BLaER1 treated with 17β-estradiol and CSF1 and Interleukin-3, amounts not matched to agents 10 nM and 100 nM (cell line): ENCODE data around the gene PTGER1.
A peak's percentile ranks its signal among the peaks of the same experiment; 100 is the strongest.
"Not testable (repeated sequence)": the region's sequence is repeated elsewhere in the genome, so short reads cannot be mapped to it uniquely, and the experiment has no call there.

Experiments used
- H3K27ac ChIP-seq, 11 experiments: shearing (Covaris generic); formaldehyde crosslinking; 2 replicates each; pipeline ENCODE4 v1.8.1; 2022
- H3K27me3 ChIP-seq, 11 experiments: shearing (Covaris generic); formaldehyde crosslinking; 2 replicates each; pipeline ENCODE4 v1.8.1; 2022
- H3K36me3 ChIP-seq, 11 experiments: shearing (Covaris generic); formaldehyde crosslinking; 2 replicates each; pipeline ENCODE4 v1.8.1; 2022
- H3K4me1 ChIP-seq, 10 experiments: shearing (Covaris generic); formaldehyde crosslinking; 2 replicates each; pipeline ENCODE4 v1.8.1; 2022
- H3K4me2 ChIP-seq, 11 experiments: shearing (Covaris generic); formaldehyde crosslinking; 2 replicates each; pipeline ENCODE4 v1.8.1; 2022
- H3K4me3 ChIP-seq, 10 experiments: shearing (Covaris generic); formaldehyde crosslinking; 2 replicates each; pipeline ENCODE4 v1.8.1; 2022
- H3K9ac ChIP-seq, 11 experiments: shearing (Covaris generic); formaldehyde crosslinking; 2 replicates each; pipeline ENCODE4 v1.8.1; 2022
- H3K9me3 ChIP-seq, 11 experiments: shearing (Covaris generic); formaldehyde crosslinking; replicated peaks in 1 of 11; 2 replicates each; pipeline ENCODE4 v1.8.1; 2022
- H4K20me1 ChIP-seq, 11 experiments: shearing (Covaris generic); formaldehyde crosslinking; 2 replicates each; pipeline ENCODE4 v1.8.1; 2022
- Cebpa-rat ChIP-seq, 11 experiments: shearing (Covaris generic); IDR thresholded peaks; 2 replicates each; pipeline ENCODE4 v1.8.1; 2022

The PTGER1 gene

DNA sequence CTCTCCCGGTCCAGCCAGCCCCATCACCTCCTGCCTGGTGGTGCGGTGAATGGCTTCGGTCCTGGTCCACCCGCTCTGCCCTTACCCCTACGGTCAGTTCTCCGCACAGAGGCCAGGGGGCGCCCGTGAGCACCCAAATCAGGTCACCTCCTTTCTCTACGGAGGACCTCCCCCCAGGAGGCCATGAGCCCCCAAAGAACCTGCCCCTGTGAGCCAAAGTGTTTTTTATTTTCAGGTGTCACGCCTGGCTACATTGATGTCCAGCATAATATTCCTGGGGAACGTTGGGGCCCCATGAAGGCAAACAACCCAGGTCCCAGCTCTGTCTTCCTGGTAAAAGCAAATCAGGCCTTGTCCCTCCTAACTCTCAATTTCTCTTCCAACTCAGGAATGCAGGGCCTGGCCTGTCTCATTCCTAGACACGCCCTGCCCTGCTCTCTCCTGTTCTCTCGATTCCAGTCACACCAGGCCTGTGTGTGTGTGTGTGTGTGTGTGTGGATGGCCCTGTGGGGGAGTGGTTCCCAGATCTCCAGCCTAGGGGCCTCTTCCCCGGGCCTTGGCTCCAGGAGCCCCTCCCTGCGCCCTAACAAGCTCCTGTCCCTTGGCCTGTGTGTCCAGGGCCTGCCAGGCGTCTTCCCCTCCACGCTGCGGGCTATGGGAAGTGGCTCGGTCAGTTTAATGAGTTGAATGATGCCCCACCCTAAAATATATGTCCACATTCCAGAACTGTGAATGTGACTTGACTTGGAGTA, 30.5 kb upstream of the PTGER1 start:
- Histone ChIP-seq H4K20me1 (no peaks in the 10 kb centered on the region), H3K4me2 (peak overlapping the region in 6 of 11 experiments; percentile 9 to 98 (median 60); a peak in 4 of 22 replicates), H3K4me1 (peaks cover 37 to 70% (median 58%) of the 10 kb centered on the region in 10 experiments), H3K27me3 (peaks cover 0 to 15% (median 6%) of the 10 kb centered on the region in 11 experiments; a peak in 9 of 22 replicates), H3K27ac (no peak overlapping the region; a peak in 1 of 22 replicates), H3K36me3 (no peaks in the 10 kb centered on the region), H3K4me3 (no peak overlapping the region), H3K9me3 (no peaks in the 10 kb centered on the region), H3K9ac (no peak overlapping the region)
- TF ChIP-seq Cebpa-rat (IDR thresholded peaks at IDR 0.05) = no peak

DNA sequence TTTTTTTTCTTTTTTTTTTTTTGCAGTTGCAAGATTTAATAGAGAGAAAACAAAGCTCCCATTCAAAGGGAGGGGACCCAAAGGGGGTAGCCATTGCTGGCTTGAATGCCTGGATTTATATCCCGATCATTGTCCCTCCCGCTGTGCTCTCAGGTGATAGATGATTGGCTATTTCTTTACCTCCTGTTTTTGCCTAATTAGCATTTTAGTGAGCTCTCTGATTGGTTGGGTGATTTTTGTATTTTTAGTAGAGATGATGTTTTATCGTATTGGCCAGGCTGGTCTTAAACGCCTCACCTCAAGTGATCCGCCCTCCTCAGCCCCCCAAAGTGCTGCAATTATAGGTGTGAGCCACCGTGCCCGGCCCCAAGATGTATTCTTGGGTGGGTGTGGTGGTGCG, 29.4 kb upstream of the PTGER1 start:
- peaks cover 26 to 59% (median 47%) of the 10 kb centered on the region in 10 experiments for H3K4me1 ChIP-seq
- not testable (repeated sequence) for H3K27ac ChIP-seq, H4K20me1 ChIP-seq, H3K36me3 ChIP-seq, H3K4me2 ChIP-seq, H3K4me3 ChIP-seq, H3K9me3 ChIP-seq, H3K9ac ChIP-seq
- H3K27me3 ChIP-seq = peaks cover 0 to 15% (median 6%) of the 10 kb centered on the region in 11 experiments; a peak in 9 of 22 replicates

DNA sequence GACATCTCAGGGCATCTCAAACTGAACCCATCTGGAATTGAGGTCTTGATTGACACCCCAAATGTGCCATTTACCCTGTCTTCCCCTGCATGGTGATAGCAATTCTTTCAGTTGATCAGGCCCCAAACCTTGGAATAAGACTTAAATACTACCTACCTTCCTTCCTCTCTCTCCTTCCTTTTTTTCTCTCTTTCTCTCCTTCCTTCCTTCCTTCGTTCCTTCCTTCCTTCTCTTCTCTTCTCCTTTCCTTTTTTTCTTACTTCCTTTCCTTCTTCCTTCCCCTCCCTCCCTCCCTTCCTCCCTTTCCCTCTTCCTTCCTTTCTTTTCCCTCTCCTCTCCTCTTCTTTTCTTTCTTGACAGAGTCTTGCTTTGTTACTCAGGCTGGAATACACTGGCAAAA, 28.1 kb upstream of the PTGER1 start:
- Histone ChIP-seq H3K4me3 (no peak overlapping the region), H3K36me3 (no peaks in the 10 kb centered on the region), H3K9ac (no peak overlapping the region; a peak in 1 of 22 replicates), H3K27me3 (peaks cover 0 to 15% (median 6%) of the 10 kb centered on the region in 11 experiments; a peak in 9 of 22 replicates), H4K20me1 (no peaks in the 10 kb centered on the region), H3K4me1 (peaks cover 14 to 46% (median 35%) of the 10 kb centered on the region in 10 experiments), H3K4me2 (peak overlapping the region in 9 of 11 experiments; percentile 8 to 49 (median 24); a peak in 8 of 22 replicates), H3K27ac (no peak overlapping the region), H3K9me3 (no peaks in the 10 kb centered on the region)
- no peak for TF ChIP-seq Cebpa-rat (IDR thresholded peaks at IDR 0.05)

DNA sequence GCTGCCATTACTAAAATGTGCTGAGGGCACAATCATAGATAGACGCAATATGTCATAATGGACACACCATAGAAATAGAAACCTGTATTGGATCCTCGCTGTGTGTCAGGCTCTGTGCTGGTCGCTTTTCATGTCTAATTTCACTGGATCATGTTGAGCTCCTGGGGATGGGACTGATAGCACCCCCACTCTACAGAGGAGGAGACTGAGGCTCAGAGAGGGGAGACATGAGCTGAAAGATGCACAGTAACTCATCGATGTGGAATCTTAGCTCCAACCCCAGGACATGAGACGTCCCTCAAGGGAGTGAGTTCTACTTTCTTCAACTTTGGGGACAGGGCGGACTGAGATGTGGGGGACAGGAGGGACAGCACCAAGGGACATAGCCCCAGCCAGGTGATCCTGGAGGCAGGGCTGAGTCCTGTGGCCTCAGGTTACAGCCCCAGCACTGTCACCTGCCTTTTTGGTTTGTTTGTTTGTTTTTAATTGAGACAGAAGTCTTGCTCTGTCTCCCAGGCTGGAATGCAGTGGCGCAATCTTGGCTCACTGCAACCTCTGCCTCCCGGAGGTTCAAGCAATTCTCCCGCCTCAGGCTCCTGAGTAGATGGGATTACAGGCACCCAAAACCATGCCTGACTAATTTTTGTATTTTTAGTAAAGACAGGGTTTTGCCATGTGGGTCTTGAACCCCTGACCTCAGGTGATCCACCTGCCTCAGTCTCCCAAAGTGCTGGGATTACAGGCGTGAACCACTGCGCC, 27.4 kb upstream of the PTGER1 start:
- Histone ChIP-seq H3K27ac (no peak overlapping the region), H3K36me3 (no peaks in the 10 kb centered on the region), H3K4me2 (peak overlapping the region in 5 of 11 experiments; percentile 17 to 49 (median 23); a peak in 4 of 22 replicates), H3K4me1 (peaks cover 11 to 43% (median 33%) of the 10 kb centered on the region in 10 experiments), H3K9ac (no peak overlapping the region), H4K20me1 (no peaks in the 10 kb centered on the region), H3K9me3 (no peaks in the 10 kb centered on the region), H3K27me3 (peaks cover 0 to 13% (median 6%) of the 10 kb centered on the region in 11 experiments; a peak in 8 of 22 replicates), H3K4me3 (no peak overlapping the region)
- TF ChIP-seq Cebpa-rat (IDR thresholded peaks at IDR 0.05) = no peak

DNA sequence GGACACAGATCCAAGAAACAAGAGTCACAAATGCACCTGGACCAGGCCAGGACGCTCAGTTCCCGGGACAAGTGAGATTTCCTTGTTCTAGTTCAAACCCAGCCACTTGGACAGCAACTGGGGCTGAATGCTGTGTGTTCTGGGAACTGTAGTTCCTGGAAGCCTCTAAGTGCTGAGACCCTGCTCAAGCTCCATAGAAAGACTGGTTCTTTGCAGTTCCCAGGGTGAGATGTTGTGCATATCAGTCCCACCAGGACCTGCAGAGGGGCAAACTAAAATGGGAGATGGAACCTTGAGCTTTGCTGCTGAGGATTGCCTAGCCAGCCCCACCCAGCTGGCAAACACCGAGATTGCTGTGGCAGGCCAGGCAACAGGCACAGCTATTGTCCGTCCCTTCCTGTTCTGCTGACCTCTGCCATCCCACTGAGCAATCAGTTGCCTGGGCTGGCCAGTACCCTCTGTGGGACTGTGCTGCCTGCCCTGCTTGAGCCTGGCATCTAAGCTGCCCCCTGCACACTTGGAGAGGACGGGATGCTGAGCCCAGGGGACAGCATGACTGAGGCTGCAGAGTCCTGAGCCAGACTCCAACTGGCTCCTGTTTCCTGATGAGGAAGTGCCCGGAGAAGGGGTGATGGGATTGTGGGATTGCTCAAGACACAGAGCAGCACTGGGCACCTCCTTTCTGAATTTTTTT, 22.2 kb upstream of the PTGER1 start:
- no peaks in the 10 kb centered on the region for H3K27me3 ChIP-seq
- H3K4me3 ChIP-seq = no peak overlapping the region
- no peak overlapping the region for H3K9ac ChIP-seq
- peaks cover 8 to 35% (median 25%) of the 10 kb centered on the region in 10 experiments for H3K4me1 ChIP-seq
- no peak for TF ChIP-seq Cebpa-rat (IDR thresholded peaks at IDR 0.05)
- peaks cover 0 to 26% (median 6%) of the 10 kb centered on the region in 11 experiments; a peak in 9 of 22 replicates for H4K20me1 ChIP-seq
- peaks cover 0 to 8% (median 0%) of the 10 kb centered on the region in 11 experiments; a peak in 1 of 22 replicates for H3K36me3 ChIP-seq
- H3K4me2 ChIP-seq = peak overlapping the region in 10 of 11 experiments; percentile 36 to 94 (median 86); a peak in 15 of 22 replicates
- no peak overlapping the region for H3K27ac ChIP-seq
- H3K9me3 ChIP-seq = no peaks in the 10 kb centered on the region

DNA sequence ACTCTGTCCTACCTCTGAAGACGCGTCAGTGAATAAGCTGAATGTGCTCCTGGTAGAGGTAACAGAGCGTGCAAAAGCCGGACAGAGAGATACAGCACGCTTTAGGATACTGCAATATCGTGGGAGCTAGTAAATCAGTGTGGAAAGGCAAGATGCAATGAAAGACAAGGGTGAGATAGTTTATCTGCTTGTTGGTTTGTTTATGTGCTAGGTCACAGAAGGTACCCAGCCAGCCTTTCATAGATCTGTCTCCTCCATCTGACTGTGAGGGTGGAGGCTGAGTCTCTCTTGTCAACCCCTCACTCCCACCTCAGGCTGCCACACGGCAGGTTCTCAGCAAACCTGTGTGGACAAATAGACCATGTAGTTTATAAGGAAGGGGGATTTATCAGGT, 21.7 kb upstream of the PTGER1 start:
- peaks cover 8 to 35% (median 25%) of the 10 kb centered on the region in 10 experiments for H3K4me1 ChIP-seq
- H3K9me3 ChIP-seq = no peaks in the 10 kb centered on the region
- H3K4me3 ChIP-seq = peak overlapping the region in 7 of 10 experiments; percentile 61 to 81 (median 70); a peak in 10 of 20 replicates
- peak overlapping the region in 3 of 11 experiments; percentile 61 to 81 (median 78); a peak in 6 of 22 replicates for H3K9ac ChIP-seq
- H4K20me1 ChIP-seq = peaks cover 0 to 31% (median 6%) of the 10 kb centered on the region in 11 experiments; a peak in 9 of 22 replicates
- H3K27me3 ChIP-seq = no peaks in the 10 kb centered on the region
- no peak for TF ChIP-seq Cebpa-rat (IDR thresholded peaks at IDR 0.05)
- H3K4me2 ChIP-seq = peak overlapping the region; percentile 77 to 94 (median 85); a peak in 21 of 22 replicates
- peak overlapping the region in 2 of 11 experiments; percentile 57 to 76; a peak in 4 of 22 replicates for H3K27ac ChIP-seq
- H3K36me3 ChIP-seq = peaks cover 0 to 12% (median 1%) of the 10 kb centered on the region in 11 experiments; a peak in 8 of 22 replicates

DNA sequence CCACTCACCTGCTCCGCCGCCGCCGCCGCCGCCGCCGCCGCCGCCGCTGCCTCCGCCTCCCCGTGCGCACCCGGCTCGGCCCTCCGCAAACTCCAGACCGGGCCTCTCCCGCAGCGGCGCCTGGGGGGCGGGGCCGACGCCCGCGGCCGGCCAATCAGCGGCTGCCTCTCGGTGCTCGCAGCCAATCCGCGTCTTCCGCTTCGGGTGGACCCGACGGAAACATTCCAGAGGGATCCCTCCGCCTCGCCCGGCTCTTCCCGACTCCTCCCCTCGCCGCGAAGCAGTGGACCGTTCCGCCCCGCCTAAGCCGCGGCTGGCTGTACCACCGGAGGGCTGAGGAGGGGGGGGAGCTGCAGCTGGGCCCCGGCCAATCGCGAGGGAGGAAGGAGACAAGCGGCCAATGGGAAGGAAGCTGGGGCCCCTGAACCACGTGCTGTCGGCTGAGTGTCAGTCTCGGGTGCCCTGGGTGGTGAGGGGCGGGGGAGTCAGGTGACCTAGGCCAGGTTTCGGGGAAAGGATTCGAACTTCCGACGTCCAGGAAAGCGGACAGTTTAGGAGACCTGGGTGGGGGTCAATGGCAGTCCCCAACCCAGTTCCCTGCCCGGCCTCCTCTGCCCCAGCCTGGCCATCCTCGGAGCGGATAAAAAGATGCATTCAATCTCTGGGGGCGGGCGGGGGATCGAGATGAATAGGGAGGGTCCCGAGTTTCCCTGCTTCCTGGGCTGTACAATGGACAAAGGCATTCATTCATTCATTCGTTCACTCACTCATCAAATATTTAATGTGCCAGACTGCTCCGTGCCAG, 21.1 kb upstream of the PTGER1 start, which contains the start of gene GIPC1:
GIPC1 (minus strand) TSS at position 99 of the 805 bp plus-strand sequence. CDS start 13,151 bp downstream, outside the sequence.
- H3K9me3 ChIP-seq = no peaks in the 10 kb centered on the region
- H3K9ac ChIP-seq = peak within 1 kb of the TSS; percentile 61 to 83 (median 79)
- H3K4me3 ChIP-seq = peak within 1 kb of the TSS; percentile 61 to 81 (median 72)
- H4K20me1 ChIP-seq = peaks cover 0 to 37% (median 6%) of the 10 kb centered on the region in 11 experiments; a peak in 9 of 22 replicates
- peaks cover 0 to 18% (median 7%) of the 10 kb centered on the region in 11 experiments; a peak in 10 of 22 replicates for H3K36me3 ChIP-seq
- H3K4me1 ChIP-seq = peaks cover 8 to 35% (median 25%) of the 10 kb centered on the region in 10 experiments
- no peak for TF ChIP-seq Cebpa-rat (IDR thresholded peaks at IDR 0.05)
- H3K27ac ChIP-seq = peak within 1 kb of the TSS; percentile 52 to 83 (median 71); a peak in 21 of 22 replicates
- peak within 1 kb of the TSS; percentile 77 to 94 (median 85) for H3K4me2 ChIP-seq
- H3K27me3 ChIP-seq = no peaks in the 10 kb centered on the region
